Endothelial cell of umbilical vein (primary cell): ENCODE data around the gene PTAFR. TPM values are rescaled to one million over a fixed set of nuclear protein-coding genes. Genes with fewer than 3 reads are reported as not detected.

Experiments
- BruUV-seq: library from RNA; stranded (reverse); fragments of 400-500 nt; replicated peaks from 2 replicates; lab custom pipeline; 2021; lab: Mats Ljungman, UMichigan
- CTCF ChIA-PET: fragments of 300-600, 350-600 bp; sonication (Branson Sonifier 250); formaldehyde crosslinking; loops from one replicate; lab custom pipeline; 2021; ENCODE audit warnings: antibody characterized with exemption, inconsistent platforms; lab: Charles Lee
- POLR2A ChIA-PET: fragments of 300-600, 350-600 bp; sonication (Branson Sonifier 250); formaldehyde crosslinking; loops from one replicate; lab custom pipeline; 2021; ENCODE audit warnings: antibody characterized with exemption, inconsistent platforms; lab: Charles Lee
- DNase-seq: peaks from one replicate; pipeline ENCODE4 v3.0.0-alpha.2; 2011; ENCODE audit warnings: low read depth, low spot score
- FAIRE-seq: peaks from 2 replicates; lab custom pipeline; 2011; peaks lifted over from hg19 to GRCh38; lab: Jason Lieb, UNC
- H2AFZ ChIP-seq: 2 replicates; pipeline ENCODE4 v1.6.0; 2012; ENCODE audit warnings: low read depth, low read length, control low read depth, inconsistent platforms
- H3K27ac ChIP-seq: 2 replicates; pipeline ENCODE4 v1.5.1; 2011; ENCODE audit warnings: low read depth, mild to moderate bottlenecking, control low read depth, low read length, moderate library complexity; ENCODE audit not compliant: insufficient read depth
- H3K27me3 ChIP-seq, 2 experiments: 2 replicates each; pipeline versions ENCODE4 v1.6.0 to v1.6.1; 2011; ENCODE audit warnings: low read length in 2 of 2, mixed read lengths in 1 of 2; ENCODE audit not compliant: control insufficient read depth in 2 of 2, insufficient read depth in 2 of 2
- H3K36me3 ChIP-seq, 2 experiments: 2 replicates in 1 of 2; 3 replicates in 1 of 2; pipeline ENCODE4 v1.5.1; 2011; ENCODE audit warnings: low read length in 2 of 2, mild to moderate bottlenecking in 1 of 2, moderate library complexity in 1 of 2; ENCODE audit not compliant: control insufficient read depth in 2 of 2, insufficient read depth in 2 of 2; ENCODE audit errors: extremely low read depth in 1 of 2
- H3K4me1 ChIP-seq: 3 replicates; pipeline ENCODE4 v1.5.1; 2011; ENCODE audit warnings: mild to moderate bottlenecking, low read length; ENCODE audit not compliant: control insufficient read depth, insufficient read depth; ENCODE audit errors: extremely low read depth
- H3K4me2 ChIP-seq: 2 replicates; pipeline ENCODE4 v1.6.1; 2011; ENCODE audit warnings: low read length, control low read depth, mixed read lengths; ENCODE audit not compliant: insufficient read depth
- H3K4me3 ChIP-seq, 3 experiments: fragments of 200-600 bp in 1 of 3; sonication (generic), shearing (Covaris generic) in 1 of 3; replicated peaks in 1 of 3; 2 replicates each; pipeline ENCODE4 v1.5.1; 2011 to 2016; ENCODE audit warnings: control low read depth in 3 of 3, low read length in 3 of 3, mild to moderate bottlenecking in 2 of 3, inconsistent platforms in 1 of 3, low read depth in 1 of 3, moderate library complexity in 1 of 3; ENCODE audit not compliant: insufficient read depth in 1 of 3
- H3K79me2 ChIP-seq: 2 replicates; pipeline ENCODE4 v1.6.0; 2012; ENCODE audit warnings: low read length, inconsistent platforms; ENCODE audit not compliant: control insufficient read depth, insufficient read depth
- H3K9ac ChIP-seq: replicated peaks from 2 replicates; pipeline ENCODE3; 2011; ENCODE audit warnings: low read length, control low read depth; ENCODE audit not compliant: insufficient read depth; ENCODE audit errors: extremely low read depth
- H3K9me1 ChIP-seq: replicated peaks from 3 replicates; pipeline ENCODE4 v1.6.0; 2011; ENCODE audit warnings: mild to moderate bottlenecking, low read length; ENCODE audit not compliant: control insufficient read depth, insufficient read depth; ENCODE audit errors: extremely low read depth
- H3K9me3 ChIP-seq: replicated peaks from 2 replicates; pipeline ENCODE4 v1.5.1; 2012; ENCODE audit warnings: low read length, inconsistent platforms; ENCODE audit not compliant: control insufficient read depth, insufficient read depth
- H4K20me1 ChIP-seq: replicated peaks from 2 replicates; pipeline ENCODE3; 2011; ENCODE audit warnings: mild to moderate bottlenecking, low read length; ENCODE audit not compliant: control insufficient read depth, insufficient read depth; ENCODE audit errors: extremely low read depth
- EZH2 ChIP-seq: IDR thresholded peaks from 2 replicates; pipeline ENCODE4 v1.6.1; 2012; ENCODE audit warnings: borderline replicate concordance, low read depth, mild to moderate bottlenecking, moderate library complexity, low read length, inconsistent platforms; ENCODE audit not compliant: severe bottlenecking
- FOS ChIP-seq: IDR thresholded peaks from 2 replicates; pipeline ENCODE4 v1.6.1; 2011; ENCODE audit warnings: mild to moderate bottlenecking, low read length, moderate library complexity, borderline replicate concordance; ENCODE audit not compliant: insufficient read depth
- GATA2 ChIP-seq: IDR thresholded peaks from 2 replicates; pipeline ENCODE4 v1.7.0; 2011; ENCODE audit warnings: low read depth, mild to moderate bottlenecking, moderate library complexity, mixed read lengths, low read length; ENCODE audit not compliant: insufficient read length, insufficient read depth
- JUN ChIP-seq: IDR thresholded peaks from 2 replicates; pipeline ENCODE4 v1.6.1; 2011; ENCODE audit warnings: borderline replicate concordance, low read depth; ENCODE audit not compliant: insufficient read length, insufficient read depth
- MYC ChIP-seq: IDR thresholded peaks from one replicate; pipeline ENCODE4 v1.6.1; 2011; ENCODE audit warnings: mild to moderate bottlenecking, low read depth, low read length
- POLR2A ChIP-seq: IDR thresholded peaks from 2 replicates; pipeline ENCODE4 v1.6.1; 2012; ENCODE audit warnings: low read depth, mild to moderate bottlenecking, control low read depth, low read length
- POLR2AphosphoS5 ChIP-seq: IDR thresholded peaks from 2 replicates; pipeline ENCODE4 v1.6.1; 2012; ENCODE audit warnings: low read depth, mild to moderate bottlenecking, control low read depth, low read length, moderate library complexity; ENCODE audit not compliant: insufficient read depth
- dilution Hi-C: fragments of 300-500 bp; cut with MboI; formaldehyde crosslinking; loops from one replicate; pipeline ENCODE4 v1.15.0; 2019; ENCODE audit warnings: low sequenced_read_pairs; ENCODE audit not compliant: extremely low pct_ligation_motif_present
- intact Hi-C: fragments of 100-400 bp; cut with micrococcal nuclease; formaldehyde crosslinking; loops from one replicate; pipeline ENCODE4 v1.10.0; 2022
- polyA plus RNA-seq, 4 experiments: library from polyadenylated mRNA; depleted of rRNA in 3 of 4; stranded (reverse) in 3 of 4; unstranded in 1 of 4; fragments of >200 nt; gene quantifications; 2 replicates each; pipeline versions ENCODE4 v1.2.1 to v1.2.3, GENCODE V29; 2011 to 2012; ENCODE audit warnings: missing spikeins in 1 of 4
- total RNA-seq: library from RNA; stranded (reverse); gene quantifications from 2 replicates; pipeline ENCODE4 v1.2.3, GENCODE V29; 2021
- TF ChIP-seq, protein P1 (sequence below): IDR thresholded peaks from 2 replicates; pipeline ENCODE4 v1.6.1; 2011; ENCODE audit not compliant: insufficient read depth, insufficient read length
- TF ChIP-seq, protein P2 (sequence below), 2 donors: IDR thresholded peaks; 1 replicate in 1 of 2; 2 replicates in 1 of 2; pipeline ENCODE4 v1.5.1; 2011; ENCODE audit warnings: low read length in 2 of 2, mild to moderate bottlenecking in 2 of 2, moderate library complexity in 2 of 2, control low read depth in 1 of 2, inconsistent platforms in 1 of 2, low read depth in 1 of 2; ENCODE audit not compliant: insufficient read depth in 1 of 2; ENCODE audit errors: extremely low read depth in 1 of 2

The PTAFR gene
- total and polyA plus RNA-seq, 2 donors (not counting 3 experiments of a cell fraction or from before 2014, with no cell fraction given) = 0.20 to 0.32 TPM

DNA sequence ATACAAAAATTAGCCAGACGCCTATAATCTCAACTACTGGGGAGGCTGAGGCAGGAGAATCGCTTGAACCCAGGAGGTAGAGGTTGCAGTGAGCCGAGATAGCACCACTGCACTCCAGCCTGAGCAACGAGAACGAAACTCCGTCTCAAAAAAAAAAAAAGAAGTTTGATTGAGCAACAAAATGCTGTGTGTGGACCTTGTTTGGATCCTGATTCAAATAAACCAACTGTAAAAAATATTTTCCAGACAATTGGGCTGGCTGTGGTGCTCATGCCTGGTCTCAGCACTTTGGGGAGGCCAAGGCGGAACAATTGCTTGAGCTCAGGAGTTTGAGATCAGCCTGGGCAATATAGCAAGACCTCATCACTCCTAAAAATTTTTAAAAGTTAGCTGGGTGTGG is 16.8 kb downstream of the PTAFR start:
- no TSS peak for BruUV-seq
- FAIRE-seq (peak; percentile 28), DNase-seq (no peak)
- Histone ChIP-seq H3K27me3 (no peaks in the 10 kb centered on the region), H3K4me2 (no peak overlapping the region), H3K36me3 (no peaks in the 10 kb centered on the region), H3K9ac (no peak overlapping the region), H3K9me1 (no peaks in the 10 kb centered on the region), H3K27ac (no peak overlapping the region), H2AFZ (no peak overlapping the region), H3K9me3 (no peaks in the 10 kb centered on the region), H4K20me1 (no peaks in the 10 kb centered on the region), H3K79me2 (no peaks in the 10 kb centered on the region), H3K4me3 (no peak overlapping the region), H3K4me1 (peaks cover 6% of the 10 kb centered on the region)
- ChIA-PET CTCF (interaction anchor here (1.2 to 1.9 kb wide), 2 partner anchors 49 to 68 kb away, joined by 4 to 12 read pairs; no protein-coding TSS in a partner anchor), POLR2A (no interaction called here)
- dilution Hi-C loops (no loop called here), intact Hi-C loops (loop anchor here (5.0 kb wide), 1 partner anchor 47 kb away; no protein-coding TSS in a partner anchor)
- TF ChIP-seq POLR2A (no peak), JUN (no peak), EZH2 (no peak), GATA2 (no peak), FOS (no peak), MYC (no peak), POLR2AphosphoS5 (no peak)
- TF ChIP-seq, protein P1, sequence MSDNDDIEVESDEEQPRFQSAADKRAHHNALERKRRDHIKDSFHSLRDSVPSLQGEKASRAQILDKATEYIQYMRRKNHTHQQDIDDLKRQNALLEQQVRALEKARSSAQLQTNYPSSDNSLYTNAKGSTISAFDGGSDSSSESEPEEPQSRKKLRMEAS = no peak
- TF ChIP-seq, protein P2, sequence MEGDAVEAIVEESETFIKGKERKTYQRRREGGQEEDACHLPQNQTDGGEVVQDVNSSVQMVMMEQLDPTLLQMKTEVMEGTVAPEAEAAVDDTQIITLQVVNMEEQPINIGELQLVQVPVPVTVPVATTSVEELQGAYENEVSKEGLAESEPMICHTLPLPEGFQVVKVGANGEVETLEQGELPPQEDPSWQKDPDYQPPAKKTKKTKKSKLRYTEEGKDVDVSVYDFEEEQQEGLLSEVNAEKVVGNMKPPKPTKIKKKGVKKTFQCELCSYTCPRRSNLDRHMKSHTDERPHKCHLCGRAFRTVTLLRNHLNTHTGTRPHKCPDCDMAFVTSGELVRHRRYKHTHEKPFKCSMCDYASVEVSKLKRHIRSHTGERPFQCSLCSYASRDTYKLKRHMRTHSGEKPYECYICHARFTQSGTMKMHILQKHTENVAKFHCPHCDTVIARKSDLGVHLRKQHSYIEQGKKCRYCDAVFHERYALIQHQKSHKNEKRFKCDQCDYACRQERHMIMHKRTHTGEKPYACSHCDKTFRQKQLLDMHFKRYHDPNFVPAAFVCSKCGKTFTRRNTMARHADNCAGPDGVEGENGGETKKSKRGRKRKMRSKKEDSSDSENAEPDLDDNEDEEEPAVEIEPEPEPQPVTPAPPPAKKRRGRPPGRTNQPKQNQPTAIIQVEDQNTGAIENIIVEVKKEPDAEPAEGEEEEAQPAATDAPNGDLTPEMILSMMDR (IDR thresholded peaks at IDR 0.05; ENCODE audit: extremely low read depth in 1 of 2, insufficient read depth in 1 of 2, low read depth in 1 of 2, low read length in 2 of 2) = no peak
